Lung (tissue), 12 donors: Measurements from ENCODE around the gene PPM1L. TPM values are rescaled to one million over a fixed set of nuclear protein-coding genes. Genes with fewer than 3 reads are reported as not detected.
A peak's percentile ranks its signal among the peaks of the same experiment; 100 is the strongest.
"Not testable (repeated sequence)": the region's sequence is repeated elsewhere in the genome, so short reads cannot be mapped to it uniquely, and the experiment has no call there.

Experiments used
- ATAC-seq: fragments of 200-7000 bp; cut with Tn5 transposase; one replicate; pipeline ENCODE4 v1.9.1; 2020; ENCODE audit warnings: moderate number of reproducible peaks; ENCODE audit not compliant: insufficient read depth, low FRiP score
- DNase-seq, 3 donors: peaks; one replicate each; pipeline ENCODE4 v3.0.0-alpha.2; 2013 to 2017
- H3K27ac ChIP-seq, 2 donors: one replicate each; pipeline ENCODE4 v1.5.1; 2013; ENCODE audit warnings: mild to moderate bottlenecking in 2 of 2, moderate library complexity in 2 of 2, control low read depth in 1 of 2, inconsistent platforms in 1 of 2, low read depth in 1 of 2, low read length in 1 of 2
- H3K27me3 ChIP-seq, 3 donors: one replicate each; pipeline ENCODE4 v1.5.1; 2013; ENCODE audit warnings: low read length in 2 of 3; ENCODE audit not compliant: control insufficient read depth in 3 of 3, insufficient read depth in 3 of 3
- H3K36me3 ChIP-seq, 4 donors: one replicate each; pipeline ENCODE4 v1.5.1; 2013; ENCODE audit warnings: low read length in 4 of 4, mild to moderate bottlenecking in 1 of 4, moderate library complexity in 1 of 4; ENCODE audit not compliant: control insufficient read depth in 4 of 4, insufficient read depth in 4 of 4
- H3K4me1 ChIP-seq, 5 donors: one replicate each; pipeline ENCODE4 v1.5.1; 2013; ENCODE audit warnings: low read length in 5 of 5, mild to moderate bottlenecking in 2 of 5, moderate library complexity in 1 of 5; ENCODE audit not compliant: control insufficient read depth in 5 of 5, insufficient read depth in 5 of 5
- H3K4me3 ChIP-seq: one replicate; pipeline ENCODE4 v1.5.1; 2013; ENCODE audit warnings: mild to moderate bottlenecking, control low read depth, moderate library complexity
- H3K9ac ChIP-seq, 2 donors: one replicate each; pipeline ENCODE4 v1.5.1; 2013; ENCODE audit warnings: low read length in 2 of 2, control low read depth in 1 of 2; ENCODE audit not compliant: insufficient read depth in 1 of 2
- H3K9me3 ChIP-seq, 4 donors: one replicate each; pipeline ENCODE4 v1.5.1; 2013; ENCODE audit warnings: low read length in 3 of 4, mild to moderate bottlenecking in 1 of 4, moderate library complexity in 1 of 4; ENCODE audit not compliant: control insufficient read depth in 4 of 4, insufficient read depth in 3 of 4
- CTCF ChIP-seq: IDR thresholded peaks from 2 replicates; pipeline ENCODE4 v1.5.1; 2012; ENCODE audit warnings: mild to moderate bottlenecking; ENCODE audit errors: control extremely low read depth, extremely low read depth
- WGBS, 2 donors: extraction: QIAGEN DNeasy Blood & Tissue Kit; methylation state at CpG; one replicate each; pipeline ENCODE4 v1.1.7; 2013; 5-methylcytosine and 5-hydroxymethylcytosine counted together
- polyA plus RNA-seq, 2 donors: library from polyadenylated mRNA; stranded (reverse); fragments of 200-250 nt; gene quantifications; one replicate each; pipeline ENCODE4 v1.2.1, GENCODE V29; 2013
- total RNA-seq, 2 donors: library from RNA; depleted of rRNA in 1 of 2; stranded (reverse); fragments of >200 nt in 1 of 2; gene quantifications; one replicate each; pipeline ENCODE4 v1.2.1, GENCODE V29; 2014 to 2021
- donor health status: control.
- donor health status: control.
- donor health status: Bipolar disorder and iron deficiency.
- donor health status: healthy.
- donor health status: DM: yes; HTN: yes; CAD: no.

PPM1L gene
- total and polyA plus RNA-seq, 4 donors: 1.5 to 17.7 (median 6.7) TPM

- Histone ChIP-seq H3K27ac (no peak overlapping the region), H3K4me3 (no peak overlapping the region), H3K9me3 (no peaks in the 10 kb centered on the region), H3K9ac (no peak overlapping the region), H3K4me1 (peaks cover 0 to 1% (median 0%) of the 10 kb centered on the region in 5 donors), H3K27me3 (no peaks in the 10 kb centered on the region), H3K36me3 (no peaks in the 10 kb centered on the region)
- DNase-seq (no peak), ATAC-seq (peak; percentile 55)
- 75 to 86% methylated on average over 3 of the region's 3 CpGs for WGBS, 2 donors
- TF ChIP-seq CTCF: no peak
These were observed 225.3 kb downstream of the PPM1L start for GRCh38 chr3:160981217-160981938.

- H3K27ac ChIP-seq: no peak overlapping the region
- ATAC-seq (no peak), DNase-seq (no peak)
- H3K27me3 ChIP-seq: no peaks in the 10 kb centered on the region
- no peak overlapping the region for H3K9ac ChIP-seq
- H3K4me3 ChIP-seq: no peak overlapping the region
- TF ChIP-seq CTCF: no peak
- WGBS, 2 donors: 27 to 67% methylated on average over 1 of the region's 1 CpG
- no peaks in the 10 kb centered on the region for H3K36me3 ChIP-seq
- H3K4me1 ChIP-seq: peaks cover 0 to 4% (median 0%) of the 10 kb centered on the region in 5 donors
- no peaks in the 10 kb centered on the region for H3K9me3 ChIP-seq
These were observed 226.5 kb downstream of the PPM1L start for GRCh38 chr3:160982491-160982890.

- not testable (repeated sequence) for H3K4me1 ChIP-seq, H3K27ac ChIP-seq, H3K36me3 ChIP-seq, H3K9ac ChIP-seq, H3K9me3 ChIP-seq, DNase-seq, H3K27me3 ChIP-seq, ATAC-seq, H3K4me3 ChIP-seq
- 84 to 92% methylated on average over 6 of the region's 6 CpGs for WGBS, 2 donors
These were observed 227.9 kb downstream of the PPM1L start for GRCh38 chr3:160983900-160984299.

- Histone ChIP-seq H3K9ac (no peak overlapping the region), H3K27me3 (no peaks in the 10 kb centered on the region), H3K9me3 (no peaks in the 10 kb centered on the region), H3K4me1 (peaks cover 0 to 7% (median 0%) of the 10 kb centered on the region in 5 donors), H3K36me3 (no peaks in the 10 kb centered on the region), H3K27ac (no peak overlapping the region), H3K4me3 (no peak overlapping the region)
- 61 to 67% methylated on average over 2 of the region's 2 CpGs for WGBS, 2 donors
- ATAC-seq: peak; percentile 58
- no peak for TF ChIP-seq CTCF
- DNase-seq: no peak
These were observed 230.0 kb downstream of the PPM1L start for GRCh38 chr3:160986069-160986468.
